ENCODE results near the gene SKI.

Gene SKI

DNA sequence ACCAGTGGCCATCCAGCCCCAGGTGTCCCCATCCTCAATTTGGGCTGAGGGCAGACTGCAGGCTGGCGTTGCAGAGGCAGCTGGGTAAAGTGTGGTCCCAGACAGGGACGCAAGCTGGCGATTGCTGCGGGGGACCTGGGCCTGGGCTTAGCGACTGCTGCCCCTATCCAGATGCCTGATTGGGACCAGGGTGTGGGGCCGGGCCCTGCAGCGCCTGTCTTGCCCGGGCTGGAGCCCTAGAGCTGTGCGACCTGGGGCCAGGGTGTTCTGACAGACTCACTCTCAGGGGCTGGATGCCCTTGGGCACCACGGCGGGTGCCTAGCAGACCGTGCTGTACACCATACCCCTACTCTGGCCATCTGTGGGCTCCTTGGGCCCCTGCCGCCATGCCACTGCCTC, 17.3 kb upstream of the SKI start:
- no peak for DNase-seq

DNA sequence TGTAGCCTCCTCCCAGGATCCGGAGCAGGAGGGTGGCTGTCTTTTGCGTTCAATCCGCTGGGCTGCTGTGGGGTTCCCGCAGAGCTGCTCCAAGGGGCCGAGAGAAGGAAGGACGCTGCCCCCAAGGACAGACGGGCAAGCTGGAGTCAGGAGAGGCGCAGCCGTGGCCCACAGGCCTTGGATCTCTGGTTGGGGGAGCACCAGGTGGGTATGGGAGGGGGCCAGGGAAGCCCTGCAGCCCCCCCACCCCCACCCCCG, 15.9 kb upstream of the SKI start:
- DNase-seq: no peak

DNA sequence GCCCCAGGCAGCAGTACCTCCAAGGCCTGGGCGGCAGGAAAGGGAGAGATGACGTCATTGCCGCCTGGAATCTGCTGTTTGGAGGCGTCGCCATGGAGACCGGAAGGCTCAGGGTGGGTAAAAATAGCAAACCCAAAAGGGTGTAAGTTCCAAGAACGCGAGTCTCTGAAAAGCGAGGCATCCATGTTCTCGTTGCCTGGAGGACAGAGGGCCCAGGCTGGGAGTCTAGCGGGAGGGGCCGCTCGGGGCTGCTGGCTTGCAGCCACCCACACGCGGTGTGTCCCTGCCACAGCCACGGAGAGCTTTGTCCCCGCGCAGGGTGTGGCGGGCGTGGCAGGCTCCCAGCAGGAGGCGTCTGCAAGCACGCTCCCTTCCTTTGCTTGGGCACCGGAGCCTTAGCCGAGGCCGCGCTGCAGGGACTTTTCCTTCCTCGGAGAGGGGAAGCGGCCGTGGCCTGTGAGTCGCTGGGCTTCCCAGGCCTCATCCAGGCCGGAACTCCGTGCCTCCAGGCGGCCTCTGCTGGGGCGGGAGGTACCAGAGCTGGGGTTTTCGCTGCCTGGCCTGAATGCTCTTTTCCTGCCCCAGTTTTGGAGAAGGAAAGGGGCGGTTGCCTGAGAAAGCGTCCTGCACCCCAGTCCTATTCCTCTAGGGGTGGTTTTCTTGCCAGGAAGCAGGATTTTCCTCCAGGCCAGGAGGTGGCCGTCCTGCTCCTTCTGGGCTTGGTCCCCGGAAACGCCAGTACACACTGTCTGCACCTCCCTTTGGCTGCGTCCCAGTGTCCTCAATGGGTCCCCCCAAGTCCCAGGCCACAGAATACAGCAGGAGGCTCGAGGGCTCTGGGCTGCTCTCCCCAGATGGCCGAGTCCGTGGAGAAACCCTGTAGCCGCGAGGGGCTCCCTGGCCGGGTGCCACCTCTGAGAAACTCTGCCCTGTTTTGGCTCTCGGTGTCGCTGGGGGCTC, 15.3 kb upstream of the SKI start:
- peak; percentile 42 for DNase-seq

DNA sequence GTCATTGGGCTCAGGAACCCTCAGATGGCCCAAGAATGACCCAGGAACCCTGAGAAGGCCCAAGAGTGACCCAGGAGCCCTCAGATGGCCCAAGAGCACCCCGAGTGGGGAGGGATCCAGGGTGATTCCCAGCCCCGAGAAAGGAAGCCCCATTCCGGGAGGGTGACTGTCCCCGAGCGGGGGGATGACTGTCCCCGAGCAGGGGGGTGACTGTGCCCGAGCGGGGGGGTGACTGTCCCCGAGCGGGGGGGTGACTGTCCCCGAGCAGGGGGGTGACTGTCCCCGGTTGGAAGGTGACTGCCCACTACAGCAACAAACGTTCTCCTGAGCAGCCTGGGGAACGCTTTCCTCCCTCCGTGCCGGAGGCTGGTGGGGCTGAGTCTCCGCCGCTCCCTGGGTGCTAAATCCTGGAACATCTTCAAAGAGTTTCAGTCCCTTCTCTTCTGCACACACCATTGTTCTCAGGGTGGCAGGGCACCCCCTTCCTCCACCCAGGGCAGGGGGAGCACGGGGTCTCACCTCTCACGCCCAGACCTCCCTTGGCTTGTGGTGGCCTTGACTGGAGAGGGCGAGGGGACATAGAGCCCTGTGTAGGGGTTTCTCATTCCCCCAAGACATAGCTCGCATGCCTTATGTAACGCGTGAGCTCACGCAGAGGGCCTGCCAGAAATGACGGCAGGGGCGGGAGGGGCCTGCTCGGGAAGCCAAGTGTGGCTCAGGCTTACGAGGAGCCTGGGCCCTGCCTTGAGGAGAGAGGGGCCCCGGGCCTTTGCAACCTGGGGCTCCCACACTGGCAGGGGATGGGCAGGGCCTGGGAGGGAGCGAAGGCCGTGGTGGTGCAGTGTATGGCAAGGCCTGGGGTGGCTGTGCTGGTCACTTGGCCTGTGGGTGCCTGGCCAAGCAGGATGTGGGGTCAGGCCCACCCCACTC, 14.3 kb upstream of the SKI start:
- no peak for DNase-seq

DNA sequence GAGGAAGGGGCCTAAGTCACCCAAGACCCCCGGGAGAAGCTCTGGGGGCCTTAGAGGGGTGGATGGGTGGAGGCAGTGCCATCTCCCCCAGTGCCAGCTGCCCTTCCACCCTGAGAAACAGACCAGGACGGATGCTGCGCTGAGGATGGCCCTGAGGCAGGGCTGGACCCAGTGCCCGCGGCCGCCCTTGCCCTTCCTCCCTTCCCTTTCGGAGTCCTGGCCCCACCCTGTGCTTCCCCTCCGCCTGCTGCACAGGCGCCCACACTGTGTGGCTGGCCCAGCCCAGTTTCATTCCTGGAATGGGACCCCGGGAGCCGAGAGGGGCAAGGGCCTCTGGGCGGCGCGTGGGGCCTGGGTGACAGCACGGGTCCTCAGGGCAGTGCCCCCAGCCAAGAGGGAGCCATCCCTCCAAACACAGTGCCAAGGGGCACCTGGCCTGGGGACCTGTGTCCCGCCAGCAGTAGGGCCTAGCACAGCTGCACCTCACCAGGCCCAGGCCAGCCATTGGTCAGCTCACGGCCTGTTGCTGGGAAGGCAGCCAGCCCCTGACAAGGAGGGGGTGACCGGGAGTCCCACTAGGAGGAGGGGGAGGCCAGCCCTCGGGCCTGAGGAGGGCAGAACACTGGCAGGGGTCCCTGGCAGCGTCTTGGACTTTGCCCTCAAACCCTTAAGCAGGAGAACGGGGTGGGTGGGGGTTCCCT, 13.4 kb upstream of the SKI start:
- DNase-seq: no peak

DNA sequence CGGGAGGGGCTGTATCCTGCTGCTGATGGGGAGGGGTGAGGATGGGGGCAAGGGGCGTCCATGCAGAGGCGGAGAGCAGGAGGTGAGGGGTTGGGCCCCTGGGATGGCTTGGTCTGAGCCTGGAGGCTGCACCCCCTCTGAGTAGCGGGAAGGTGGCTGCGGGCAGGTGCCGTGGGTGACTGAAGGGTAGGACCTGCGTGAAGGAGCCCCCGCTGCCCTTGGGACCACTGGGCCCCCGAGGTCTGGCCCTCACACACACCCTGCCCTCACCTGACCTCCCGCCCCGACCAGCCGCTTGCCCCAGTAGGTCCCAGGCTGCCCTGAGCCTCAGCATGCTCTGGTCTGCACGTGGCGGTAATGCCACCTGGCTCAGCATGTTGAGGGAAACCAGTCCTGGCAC, 12.8 kb upstream of the SKI start:
- DNase-seq: no peak

DNA sequence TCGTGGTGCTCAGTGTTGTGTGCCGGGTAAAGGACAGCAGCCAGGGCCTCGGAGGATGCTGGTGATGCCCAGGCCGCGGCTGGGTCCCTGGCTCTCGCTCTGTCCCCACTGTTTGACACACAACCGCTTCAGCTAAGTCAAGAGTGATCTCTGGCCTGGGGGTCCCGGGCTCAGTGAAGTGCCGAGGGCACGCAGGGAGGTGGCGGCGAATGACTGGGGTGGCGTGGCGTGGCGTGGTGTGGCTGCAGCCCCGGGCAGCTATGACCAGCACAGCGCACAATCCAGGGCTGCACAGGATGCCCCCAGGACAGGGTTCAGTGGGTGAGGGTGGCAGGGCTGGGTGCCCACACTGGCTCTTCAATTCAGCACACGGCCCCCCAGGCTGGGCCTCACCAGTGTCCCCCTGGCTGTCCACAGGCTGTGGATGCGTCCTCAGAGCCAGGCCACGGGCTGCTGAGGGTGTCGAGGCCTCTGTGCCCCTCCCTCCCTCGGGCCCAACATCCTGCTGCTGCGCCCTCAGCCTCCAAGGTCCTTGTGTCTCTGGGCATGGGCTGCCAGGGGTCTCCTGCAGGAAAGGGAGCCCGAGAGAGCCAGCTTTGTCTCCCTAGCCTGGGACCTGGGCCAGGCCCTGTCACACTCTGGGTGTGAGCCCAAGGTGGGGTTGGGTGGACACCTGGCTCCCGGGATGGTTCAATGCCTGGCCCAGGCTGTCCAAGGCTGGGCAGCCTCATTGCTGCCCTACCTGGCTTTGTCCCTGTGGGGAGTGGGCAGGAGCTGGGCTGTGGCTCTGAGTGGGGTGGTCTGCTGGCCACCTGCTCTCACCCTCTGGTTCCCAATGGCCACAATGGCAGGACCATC, 12.0 kb upstream of the SKI start:
- DNase-seq: no peak

DNA sequence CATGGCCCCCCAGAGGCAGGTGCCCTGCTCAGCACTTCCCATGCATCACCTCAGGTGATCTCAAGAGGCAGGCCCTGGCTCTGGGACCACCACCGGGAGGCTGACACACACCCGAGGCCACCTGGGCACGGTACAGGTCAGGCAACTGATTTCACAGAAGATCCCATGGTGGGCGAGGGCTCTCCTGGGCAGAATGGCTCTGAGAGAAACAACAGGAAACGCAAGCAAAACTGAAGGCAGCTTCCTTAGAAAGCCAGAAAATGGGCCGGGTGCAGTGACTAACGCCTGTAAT, 11.4 kb upstream of the SKI start:
- DNase-seq: no peak

DNA sequence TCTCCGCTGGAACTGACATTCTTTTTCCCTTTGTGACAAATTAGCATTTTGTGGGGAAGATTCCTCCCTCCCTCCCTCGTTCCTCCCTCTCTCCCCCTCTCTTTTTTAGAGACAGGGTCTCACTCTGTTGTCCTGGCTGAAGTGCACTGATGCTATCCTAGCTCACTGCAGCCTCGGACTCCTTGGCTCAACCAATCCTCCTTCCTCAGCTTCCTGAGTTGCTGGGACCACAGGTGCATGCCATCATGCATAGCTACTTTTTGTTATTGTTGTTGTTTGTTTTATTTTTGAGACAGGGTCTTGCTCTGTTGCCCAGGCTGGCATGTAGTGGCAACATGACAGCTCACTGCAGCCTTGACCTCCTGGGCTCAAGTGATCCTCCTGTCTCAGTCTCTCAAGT, 6.8 kb upstream of the SKI start:
- no peak for DNase-seq

DNA sequence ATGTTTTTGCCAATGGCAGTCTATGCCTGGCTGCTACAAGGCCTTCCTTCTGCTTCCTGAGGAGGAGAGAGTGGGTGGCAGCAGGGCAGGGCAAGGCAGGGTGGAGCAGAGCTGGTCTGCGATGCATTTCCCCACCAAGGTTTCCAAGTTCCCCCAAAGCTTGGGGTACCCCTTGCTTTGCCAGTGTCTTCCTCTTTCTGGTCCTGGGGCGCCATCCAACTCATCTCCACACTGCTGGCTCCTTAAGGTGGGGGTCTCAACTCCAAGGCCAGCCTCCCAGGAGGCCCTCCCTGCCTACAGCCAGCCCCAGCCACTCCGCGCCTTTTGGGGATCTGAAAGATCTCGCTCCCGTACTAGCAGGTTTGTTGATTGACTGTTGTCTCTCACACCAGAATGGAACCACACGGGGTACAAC, 3.9 kb upstream of the SKI start:
- DNase-seq: no peak

DNA sequence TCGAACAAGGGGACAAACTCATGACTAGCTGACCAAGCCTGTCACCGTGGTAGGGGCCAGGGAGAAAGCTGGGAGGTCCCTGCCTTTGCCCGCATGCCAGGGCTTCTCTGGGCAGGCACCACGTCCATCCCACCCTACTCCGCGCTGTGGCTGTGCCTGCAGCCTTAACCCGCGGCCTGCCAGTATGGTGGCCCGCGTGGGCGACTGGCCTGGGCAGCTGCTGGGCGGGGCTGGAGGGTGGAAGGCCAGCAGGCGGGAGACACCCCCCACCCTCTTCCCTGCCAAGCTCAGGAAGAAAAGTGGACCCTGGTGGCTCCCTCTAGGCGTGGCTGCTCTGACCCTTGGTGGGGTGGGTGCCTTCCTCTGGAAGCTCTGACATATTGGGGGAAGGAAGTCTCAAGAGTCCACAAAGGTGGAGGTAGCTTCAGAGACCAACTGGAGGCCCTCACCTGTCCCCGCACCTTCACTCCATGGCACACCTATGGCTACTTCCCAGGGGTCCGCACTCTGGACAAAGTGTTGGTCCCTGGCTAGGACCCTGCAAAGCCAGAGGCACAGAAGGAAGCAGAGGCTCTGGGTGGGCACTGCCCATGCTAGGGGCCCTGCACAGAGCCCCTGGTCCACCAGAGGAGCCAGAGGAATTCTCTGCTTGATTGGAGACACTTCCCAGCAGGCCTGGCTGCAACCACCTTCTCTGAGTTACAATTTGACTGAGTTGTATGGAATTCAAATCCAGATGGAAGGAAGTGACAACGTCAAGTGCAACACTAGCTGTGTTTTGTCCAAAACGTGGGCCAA, 3.3 kb upstream of the SKI start:
- DNase-seq: no peak

DNA sequence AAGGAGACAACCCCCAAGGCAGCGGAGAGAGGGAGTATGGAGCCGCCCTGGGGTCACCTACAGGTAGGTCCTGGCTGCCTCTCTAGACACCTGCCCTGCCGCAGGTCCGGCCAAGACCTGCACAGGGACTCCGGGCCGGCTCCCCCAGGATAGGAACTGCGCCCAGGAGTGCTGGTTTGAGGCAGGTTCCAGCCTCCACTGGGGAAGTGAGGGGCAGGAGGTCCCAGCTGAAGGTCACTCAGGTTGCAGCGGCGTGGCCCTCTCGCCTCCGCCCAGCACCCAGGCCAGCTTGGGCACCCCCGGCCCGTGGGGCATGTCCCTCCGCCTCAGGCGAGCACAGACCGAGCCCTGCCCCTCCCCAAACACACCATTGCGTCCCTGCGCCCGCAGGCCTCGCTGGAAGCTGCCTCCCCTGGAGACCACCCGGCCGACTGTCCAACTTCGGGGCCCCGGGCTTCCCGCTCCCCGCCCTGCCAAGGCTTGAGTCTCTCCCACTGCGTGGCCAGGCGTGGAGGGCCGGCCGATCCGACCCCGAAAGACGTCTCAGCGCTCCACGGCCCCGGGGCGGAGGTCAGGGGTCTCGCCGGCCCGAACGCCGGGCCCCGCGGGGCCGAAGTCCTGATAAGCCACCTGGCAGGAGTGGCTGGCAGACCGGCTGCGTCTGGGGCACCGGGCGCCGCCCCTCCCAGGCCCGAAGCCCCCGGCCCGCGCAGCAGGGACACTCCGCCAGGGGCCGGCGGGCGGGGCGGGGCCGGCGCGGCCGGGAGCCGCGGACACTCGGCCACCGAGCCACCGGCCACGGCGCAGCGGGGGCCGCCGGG, 1.4 kb upstream of the SKI start:
- DNase-seq: no peak

DNA sequence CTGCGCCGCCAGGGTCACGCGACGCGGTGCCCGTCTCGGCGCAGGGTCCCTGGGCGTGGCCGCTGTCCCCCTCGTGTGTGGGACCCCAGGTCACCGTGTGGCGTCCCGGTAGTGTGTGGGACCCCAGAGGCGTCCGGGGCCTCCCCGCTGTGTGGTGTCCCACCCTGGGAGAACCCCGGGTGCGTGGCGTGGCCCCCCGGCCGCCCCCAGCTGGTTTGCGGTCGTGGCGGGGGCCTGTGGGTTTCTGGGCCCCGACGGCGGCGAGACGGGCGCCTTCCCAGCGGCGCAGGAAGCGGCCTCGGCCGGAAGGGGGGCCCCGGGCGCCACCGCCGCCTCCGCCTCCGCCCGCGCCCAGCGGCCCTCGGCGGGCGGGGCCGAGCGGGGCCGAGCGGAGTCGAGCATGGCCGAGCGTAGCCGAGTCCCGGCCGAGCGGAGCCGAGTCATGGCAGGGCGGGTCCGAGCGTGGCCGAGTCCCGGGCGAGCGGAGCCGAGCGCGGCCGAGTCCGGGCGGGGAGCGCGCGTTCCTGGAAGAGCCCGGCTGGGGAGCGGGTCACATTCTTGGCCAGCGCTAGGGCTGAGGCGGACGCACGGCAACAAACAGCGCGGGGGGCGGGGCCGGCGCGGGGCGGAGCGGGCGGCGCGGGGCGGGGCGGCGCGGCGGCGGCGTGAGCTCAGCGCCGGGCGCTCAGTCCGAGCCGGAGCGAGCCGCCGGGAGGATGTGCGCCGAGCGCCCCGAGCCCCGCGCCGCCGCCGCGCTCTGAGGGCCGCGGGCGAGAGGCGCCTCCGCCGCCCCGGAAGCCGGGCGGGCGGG, 568 bp upstream of the SKI start:
- DNase-seq: peak; percentile 85

DNA sequence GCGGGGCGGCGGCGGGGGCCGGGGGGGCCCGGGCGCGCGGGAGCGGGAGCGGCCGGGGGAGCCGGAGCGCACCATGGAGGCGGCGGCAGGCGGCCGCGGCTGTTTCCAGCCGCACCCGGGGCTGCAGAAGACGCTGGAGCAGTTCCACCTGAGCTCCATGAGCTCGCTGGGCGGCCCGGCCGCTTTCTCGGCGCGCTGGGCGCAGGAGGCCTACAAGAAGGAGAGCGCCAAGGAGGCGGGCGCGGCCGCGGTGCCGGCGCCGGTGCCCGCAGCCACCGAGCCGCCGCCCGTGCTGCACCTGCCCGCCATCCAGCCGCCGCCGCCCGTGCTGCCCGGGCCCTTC, 546 bp downstream of the SKI start:
- no peak for DNase-seq

DNA sequence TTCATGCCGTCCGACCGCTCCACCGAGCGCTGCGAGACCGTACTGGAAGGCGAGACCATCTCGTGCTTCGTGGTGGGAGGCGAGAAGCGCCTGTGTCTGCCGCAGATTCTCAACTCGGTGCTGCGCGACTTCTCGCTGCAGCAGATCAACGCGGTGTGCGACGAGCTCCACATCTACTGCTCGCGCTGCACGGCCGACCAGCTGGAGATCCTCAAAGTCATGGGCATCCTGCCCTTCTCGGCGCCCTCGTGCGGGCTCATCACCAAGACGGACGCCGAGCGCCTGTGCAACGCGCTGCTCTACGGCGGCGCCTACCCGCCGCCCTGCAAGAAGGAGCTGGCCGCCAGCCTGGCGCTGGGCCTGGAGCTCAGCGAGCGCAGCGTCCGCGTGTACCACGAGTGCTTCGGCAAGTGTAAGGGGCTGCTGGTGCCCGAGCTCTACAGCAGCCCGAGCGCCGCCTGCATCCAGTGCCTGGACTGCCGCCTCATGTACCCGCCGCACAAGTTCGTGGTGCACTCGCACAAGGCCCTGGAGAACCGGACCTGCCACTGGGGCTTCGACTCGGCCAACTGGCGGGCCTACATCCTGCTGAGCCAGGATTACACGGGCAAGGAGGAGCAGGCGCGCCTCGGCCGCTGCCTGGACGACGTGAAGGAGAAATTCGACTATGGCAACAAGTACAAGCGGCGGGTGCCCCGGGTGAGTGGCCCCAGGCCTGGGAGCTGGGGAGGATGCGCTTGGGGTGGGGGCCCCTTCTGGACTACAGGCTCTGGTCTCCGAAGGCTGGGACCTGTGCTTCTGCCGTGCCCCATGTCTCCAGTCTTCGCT, 1.1 kb downstream of the SKI start:
- DNase-seq: no peak

DNA sequence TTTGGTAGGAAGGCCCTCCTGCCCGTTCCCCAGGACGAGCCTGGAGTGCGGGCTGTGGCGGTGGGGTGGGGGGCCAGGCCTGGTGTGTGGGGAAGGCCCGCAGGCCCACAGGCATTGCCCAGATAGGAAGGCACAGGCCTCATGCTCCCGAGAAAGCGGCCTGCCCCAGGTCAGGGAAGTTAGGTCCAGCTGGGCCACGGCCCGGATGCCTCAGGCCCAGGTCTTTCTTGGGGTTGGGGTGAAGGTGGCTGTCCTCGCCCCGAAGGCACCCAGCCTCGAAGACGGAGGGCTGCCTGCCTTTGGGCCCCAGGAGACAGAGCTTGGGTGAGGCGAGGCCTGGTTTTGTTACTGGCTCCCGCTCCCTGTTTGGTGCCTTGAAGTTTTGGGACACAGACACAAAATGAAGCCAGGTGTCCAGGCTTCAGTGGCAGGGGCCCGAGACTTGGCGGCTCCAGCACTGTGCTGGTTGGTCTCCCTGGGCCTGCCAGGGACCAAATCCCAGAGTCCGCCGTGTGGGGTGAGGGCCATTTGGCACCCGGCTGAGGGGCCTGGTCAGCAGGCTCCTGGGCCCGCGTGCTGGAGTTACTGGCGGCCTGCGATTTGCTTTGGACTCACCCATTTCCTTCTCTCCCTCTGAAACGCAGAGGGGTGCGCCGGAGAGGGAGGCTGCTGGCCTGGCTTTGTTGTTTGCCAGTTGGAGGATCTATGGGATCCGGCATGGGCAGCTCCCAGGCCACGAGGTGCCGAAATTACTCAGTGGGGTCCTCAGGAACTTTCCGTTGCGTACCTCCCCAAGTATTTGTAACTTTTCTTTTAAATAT, 2.0 kb downstream of the SKI start:
- DNase-seq: no peak

DNA sequence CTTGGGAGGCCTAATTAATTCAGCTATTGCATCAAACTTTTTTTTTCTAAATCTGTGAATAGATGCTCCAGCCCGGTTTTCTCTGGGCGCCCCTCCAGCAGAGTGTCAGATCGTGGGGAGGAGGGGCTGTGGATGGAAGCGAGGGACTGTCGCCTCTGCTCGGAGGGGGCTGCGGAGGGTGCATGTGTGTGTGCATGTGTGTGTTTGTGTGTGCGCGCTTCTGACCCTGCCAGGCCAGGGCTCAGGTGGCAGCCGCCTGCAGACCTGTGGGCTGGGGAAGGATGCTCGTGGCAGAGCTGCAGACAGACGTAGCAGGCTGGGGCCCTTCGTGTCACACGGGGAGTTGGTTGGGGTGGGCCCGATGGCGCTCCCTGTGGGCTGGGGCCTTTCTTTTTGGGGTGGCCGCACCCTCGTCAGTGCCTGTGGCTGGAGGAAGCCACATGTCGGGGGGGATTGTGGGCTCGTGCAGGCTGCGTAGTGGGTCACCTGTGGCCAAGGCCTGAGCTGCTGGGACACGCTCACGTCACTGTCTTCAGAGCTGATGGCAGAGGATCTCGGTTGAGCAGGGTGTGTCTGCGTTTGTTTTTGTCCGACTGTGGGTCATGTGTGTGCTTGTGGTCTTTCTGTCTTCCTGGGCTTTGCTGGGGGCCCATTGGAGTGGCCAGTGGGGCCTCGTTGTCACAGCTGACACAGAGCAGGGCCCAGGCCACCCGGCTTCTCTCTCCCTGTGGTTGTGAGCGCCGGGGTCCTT, 2.8 kb downstream of the SKI start:
- peak; percentile 58 for DNase-seq

Data from effector CD4-positive, alpha-beta T cell (primary cell).